ENCODE measurements around the gene TPO. TPM values are rescaled to one million over a fixed set of nuclear protein-coding genes. Genes with fewer than 3 reads are reported as not detected.
"Not testable (repeated sequence)": the region's sequence is repeated elsewhere in the genome, so short reads cannot be mapped to it uniquely, and the experiment has no call there.

Gene TPO
- total RNA-seq, 1 donor = 0.21 TPM

DNA sequence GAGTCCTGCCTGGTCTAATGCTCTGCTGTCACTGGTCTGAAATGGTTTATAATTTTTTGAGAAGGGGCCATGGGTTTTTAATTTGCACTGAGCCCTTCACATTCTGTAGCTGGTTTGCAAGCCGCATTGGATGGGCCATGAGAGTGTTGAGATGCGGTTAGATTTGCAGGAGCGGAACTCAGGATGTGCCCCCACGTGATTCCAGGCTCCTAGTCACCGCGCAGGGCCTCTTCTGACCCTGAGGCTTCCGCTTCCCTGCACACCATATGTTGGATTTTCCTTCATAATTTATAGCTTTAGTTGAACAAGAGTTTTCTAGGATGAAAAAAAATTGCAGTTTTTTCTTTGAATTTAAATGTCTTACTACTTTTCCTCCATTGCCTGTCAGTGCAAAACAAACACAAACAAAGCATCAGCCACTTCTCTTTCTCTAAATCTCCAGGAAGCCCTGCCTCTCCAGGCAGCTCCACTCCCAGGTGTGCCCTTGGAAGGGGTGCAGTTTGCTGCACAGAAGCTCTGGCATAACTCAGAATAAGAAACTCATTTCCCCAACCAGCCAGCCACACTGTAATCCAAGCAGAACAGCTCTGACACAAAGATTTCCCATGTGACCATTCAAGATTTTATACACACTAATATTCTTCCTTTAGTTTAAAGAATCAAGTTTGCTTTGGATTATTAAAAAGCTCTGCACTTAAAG lies 18.4 kb upstream of the TPO start:
- Histone ChIP-seq H3K4me1 (ENCODE audit: insufficient read depth, low read length) (peaks cover 15% of the 10 kb centered on the region), H3K4me3 (ENCODE audit: low read length) (no peak overlapping the region), H3K9me3 (ENCODE audit: low read depth, low read length) (no peaks in the 10 kb centered on the region), H3K27me3 (ENCODE audit: insufficient read depth, low read length) (no peaks in the 10 kb centered on the region)

GRCh38 chr2:1397350-1397749 lies 15.9 kb upstream of the TPO start:
- no peak overlapping the region for H3K4me3 ChIP-seq (ENCODE audit: low read length)

GRCh38 chr2:1398191-1398590 lies 15.1 kb upstream of the TPO start:
- no peak overlapping the region for H3K4me3 ChIP-seq (ENCODE audit: low read length)
- H3K4me1 ChIP-seq (ENCODE audit: insufficient read depth, low read length) = peaks cover 15% of the 10 kb centered on the region
- no peaks in the 10 kb centered on the region for H3K9me3 ChIP-seq (ENCODE audit: low read depth, low read length)
- no peaks in the 10 kb centered on the region for H3K27me3 ChIP-seq (ENCODE audit: insufficient read depth, low read length)

More at GRCh38 chr2:1397350-1397749, 15.9 kb upstream of the TPO start:
- peaks cover 15% of the 10 kb centered on the region for H3K4me1 ChIP-seq (ENCODE audit: insufficient read depth, low read length)
- H3K27me3 ChIP-seq (ENCODE audit: insufficient read depth, low read length) = no peaks in the 10 kb centered on the region
- H3K9me3 ChIP-seq (ENCODE audit: low read depth, low read length) = no peaks in the 10 kb centered on the region

DNA sequence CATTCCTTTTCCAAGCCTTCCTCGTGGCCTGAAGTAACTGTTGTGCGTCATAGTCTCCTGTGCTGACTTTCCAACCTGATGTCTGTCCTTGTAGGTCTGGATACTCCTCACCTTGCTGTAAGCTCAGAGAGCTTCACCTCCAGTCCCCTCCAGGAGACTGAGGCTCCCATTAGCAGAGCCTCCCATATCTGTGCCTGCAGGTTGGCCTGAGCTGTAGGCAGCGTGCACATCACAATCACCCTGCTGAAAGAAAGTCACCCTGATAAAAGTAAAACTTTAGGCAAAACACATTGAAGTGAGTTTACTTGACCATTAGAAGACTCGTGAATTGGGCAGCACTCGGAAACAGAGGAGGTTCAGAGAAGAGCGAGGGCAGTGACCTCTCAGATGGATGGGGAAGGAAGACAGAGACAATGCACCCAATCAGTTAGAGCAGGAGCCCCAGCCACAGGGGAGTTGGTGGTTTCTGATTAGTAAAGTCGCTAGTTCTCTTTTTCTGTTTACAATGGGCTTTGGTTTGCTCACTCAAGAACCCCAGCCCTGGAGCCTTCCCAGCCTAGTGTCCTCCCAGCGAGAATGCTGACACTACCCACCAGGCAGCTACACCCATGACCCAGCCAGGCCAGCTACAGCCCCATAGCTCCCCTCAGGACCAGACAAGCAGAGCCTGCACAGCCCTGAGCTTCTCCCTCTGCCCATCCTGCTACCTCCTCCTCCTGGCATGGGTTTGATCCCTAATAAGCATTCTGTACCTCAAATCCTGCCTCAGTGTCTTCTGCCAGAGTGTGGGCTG lies 12.1 kb upstream of the TPO start:
- Histone ChIP-seq H3K9me3 (ENCODE audit: low read depth, low read length) (no peaks in the 10 kb centered on the region), H3K4me3 (ENCODE audit: low read length) (no peak overlapping the region), H3K27me3 (ENCODE audit: insufficient read depth, low read length) (no peaks in the 10 kb centered on the region), H3K4me1 (ENCODE audit: insufficient read depth, low read length) (peaks cover 15% of the 10 kb centered on the region)

- Histone ChIP-seq H3K4me1 (ENCODE audit: insufficient read depth, low read length) (peaks cover 15% of the 10 kb centered on the region), H3K4me3 (ENCODE audit: low read length) (no peak overlapping the region), H3K27me3 (ENCODE audit: insufficient read depth, low read length) (no peaks in the 10 kb centered on the region), H3K9me3 (ENCODE audit: low read depth, low read length) (no peaks in the 10 kb centered on the region)
These were observed 11.2 kb upstream of the TPO start for GRCh38 chr2:1402064-1402463.

GRCh38 chr2:1403565-1403964 lies 9.7 kb upstream of the TPO start:
- Histone ChIP-seq H3K4me1 (ENCODE audit: insufficient read depth, low read length) (peaks cover 13% of the 10 kb centered on the region), H3K9me3 (ENCODE audit: low read depth, low read length) (no peaks in the 10 kb centered on the region), H3K4me3 (ENCODE audit: low read length) (no peak overlapping the region), H3K27me3 (ENCODE audit: insufficient read depth, low read length) (no peaks in the 10 kb centered on the region)

DNA sequence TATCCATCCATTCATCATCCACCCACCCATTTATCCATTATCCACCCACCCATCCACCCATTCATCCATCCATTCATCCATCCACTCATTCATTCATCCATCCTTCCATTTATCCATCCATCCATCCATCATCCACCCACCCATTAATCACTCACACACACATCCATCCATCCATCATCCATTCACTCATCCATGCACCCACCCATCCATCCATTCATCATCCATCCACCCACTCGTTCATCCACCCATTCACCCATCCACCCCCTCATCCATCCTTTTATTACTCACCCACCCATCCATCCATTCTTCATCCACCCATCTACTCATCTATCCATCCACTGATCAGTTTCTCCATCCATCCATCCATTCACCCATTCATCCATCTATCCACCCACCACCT lies 8.1 kb upstream of the TPO start:
- Histone ChIP-seq H3K9me3 (ENCODE audit: low read depth, low read length) (no peaks in the 10 kb centered on the region), H3K4me1 (ENCODE audit: insufficient read depth, low read length) (no peaks in the 10 kb centered on the region), H3K27me3 (ENCODE audit: insufficient read depth, low read length) (no peaks in the 10 kb centered on the region)

GRCh38 chr2:1405967-1406366 lies 7.3 kb upstream of the TPO start:
- Histone ChIP-seq H3K4me3 (ENCODE audit: low read length) (no peak overlapping the region), H3K9me3 (ENCODE audit: low read depth, low read length) (no peaks in the 10 kb centered on the region), H3K4me1 (ENCODE audit: insufficient read depth, low read length) (no peaks in the 10 kb centered on the region), H3K27me3 (ENCODE audit: insufficient read depth, low read length) (no peaks in the 10 kb centered on the region)

More for the DNA sequence above, 8.1 kb upstream of the TPO start:
- no peak overlapping the region for H3K4me3 ChIP-seq (ENCODE audit: low read length)

DNA sequence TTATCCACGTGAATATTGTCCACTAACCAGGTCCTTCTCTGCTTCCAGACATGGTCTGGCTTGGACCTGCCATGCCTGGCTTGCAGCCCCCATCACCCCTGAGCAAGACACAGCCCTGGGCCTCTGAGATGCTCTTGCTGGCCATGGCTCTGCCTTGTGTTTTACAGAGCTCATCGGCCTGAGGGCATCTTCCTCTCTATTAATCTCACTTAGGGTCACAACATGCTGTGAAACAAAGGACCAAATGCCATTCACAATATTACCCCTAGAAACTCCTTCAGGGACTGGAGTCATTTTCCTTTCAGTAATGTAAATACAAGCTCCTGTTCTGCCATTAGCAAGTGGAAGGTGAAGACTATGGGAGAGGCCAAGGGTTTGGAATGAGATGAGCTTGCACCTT lies 6.8 kb upstream of the TPO start:
- Histone ChIP-seq H3K9me3 (ENCODE audit: low read depth, low read length) (no peaks in the 10 kb centered on the region), H3K27me3 (ENCODE audit: insufficient read depth, low read length) (no peaks in the 10 kb centered on the region), H3K4me1 (ENCODE audit: insufficient read depth, low read length) (no peaks in the 10 kb centered on the region), H3K4me3 (ENCODE audit: low read length) (no peak overlapping the region)

DNA sequence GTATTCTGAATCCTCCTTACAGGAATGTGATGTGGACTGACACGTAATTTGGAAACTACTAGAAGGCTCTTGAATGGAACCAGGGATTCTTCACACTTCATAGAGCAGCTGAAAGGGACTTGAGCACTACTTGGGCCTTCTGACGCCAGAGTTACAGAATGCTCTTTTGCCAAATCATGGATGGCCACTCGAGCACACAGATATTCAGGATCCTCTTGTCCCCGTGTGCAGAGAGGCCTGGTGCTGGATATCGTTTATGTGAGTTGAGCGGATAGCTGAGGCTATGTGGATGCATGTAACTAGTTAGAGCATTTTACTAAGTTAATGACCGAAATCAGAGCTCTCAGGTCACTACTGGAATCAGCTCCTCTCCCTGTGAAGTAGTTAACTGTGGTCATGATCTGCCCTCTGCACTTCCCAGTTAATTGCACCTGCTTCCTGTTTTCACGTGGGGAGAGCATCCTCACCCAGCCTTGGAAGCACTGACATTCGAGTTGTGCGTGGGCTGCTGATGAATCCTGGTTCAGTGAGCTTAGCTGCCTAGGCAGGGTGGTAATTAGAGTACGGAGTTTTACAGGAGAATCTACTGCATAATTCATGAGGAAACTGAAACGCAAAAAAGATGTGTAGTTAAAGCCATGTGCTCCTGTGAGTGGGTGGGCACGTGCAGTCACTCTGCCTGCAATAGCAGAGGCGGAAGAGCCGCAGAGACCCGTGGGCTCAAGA lies 5.2 kb upstream of the TPO start:
- H3K4me1 ChIP-seq (ENCODE audit: insufficient read depth, low read length) = no peaks in the 10 kb centered on the region
- H3K9me3 ChIP-seq (ENCODE audit: low read depth, low read length) = no peaks in the 10 kb centered on the region
- no peak overlapping the region for H3K4me3 ChIP-seq (ENCODE audit: low read length)
- no peaks in the 10 kb centered on the region for H3K27me3 ChIP-seq (ENCODE audit: insufficient read depth, low read length)

GRCh38 chr2:1414121-1414520 lies 858 bp downstream of the TPO start:
- H3K27me3 ChIP-seq (ENCODE audit: insufficient read depth, low read length) = no peaks in the 10 kb centered on the region
- H3K9me3 ChIP-seq (ENCODE audit: low read depth, low read length) = no peaks in the 10 kb centered on the region
- H3K4me1 ChIP-seq (ENCODE audit: insufficient read depth, low read length) = no peaks in the 10 kb centered on the region
- H3K4me3 ChIP-seq (ENCODE audit: low read length) = no peak overlapping the region

DNA sequence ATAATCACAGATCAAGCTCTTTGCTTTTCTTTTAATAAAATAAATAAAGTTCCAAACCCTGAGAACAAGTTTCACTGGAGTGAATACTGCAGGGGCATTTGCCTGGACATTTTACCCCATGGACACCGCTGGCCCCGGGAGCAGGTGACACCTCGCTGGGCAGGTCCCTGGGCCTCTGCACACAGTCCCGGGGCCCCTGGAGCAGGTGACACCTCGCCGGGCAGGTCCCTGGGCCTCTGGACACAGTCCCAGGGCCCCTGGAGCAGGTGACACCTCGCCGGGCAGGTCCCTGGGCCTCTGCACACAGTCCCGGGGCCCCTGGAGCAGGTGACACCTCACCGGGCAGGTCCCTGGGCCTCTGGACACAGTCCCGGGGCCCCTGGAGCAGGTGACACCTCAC lies 1.6 kb downstream of the TPO start:
- not testable (repeated sequence) for H3K4me1 ChIP-seq (ENCODE audit: insufficient read depth, low read length); H3K27me3 ChIP-seq (ENCODE audit: insufficient read depth, low read length); H3K9me3 ChIP-seq (ENCODE audit: low read depth, low read length); H3K4me3 ChIP-seq (ENCODE audit: low read length)

GRCh38 chr2:1415501-1415900 lies 2.2 kb downstream of the TPO start:
- Histone ChIP-seq H3K9me3 (ENCODE audit: low read depth, low read length) (no peaks in the 10 kb centered on the region), H3K4me3 (ENCODE audit: low read length) (no peak overlapping the region), H3K27me3 (ENCODE audit: insufficient read depth, low read length) (no peaks in the 10 kb centered on the region), H3K4me1 (ENCODE audit: insufficient read depth, low read length) (no peaks in the 10 kb centered on the region)

- no peaks in the 10 kb centered on the region for H3K4me1 ChIP-seq (ENCODE audit: insufficient read depth, low read length)
These were observed 5.3 kb downstream of the TPO start for GRCh38 chr2:1418566-1418965.

GRCh38 chr2:1420746-1421480 lies 7.7 kb downstream of the TPO start:
- no peaks in the 10 kb centered on the region for H3K4me1 ChIP-seq (ENCODE audit: insufficient read depth, low read length)
- H3K4me3 ChIP-seq (ENCODE audit: low read length) = no peak overlapping the region
- no peaks in the 10 kb centered on the region for H3K27me3 ChIP-seq (ENCODE audit: insufficient read depth, low read length)
- H3K9me3 ChIP-seq (ENCODE audit: low read depth, low read length) = no peaks in the 10 kb centered on the region

More at GRCh38 chr2:1418566-1418965, 5.3 kb downstream of the TPO start:
- H3K4me3 ChIP-seq (ENCODE audit: low read length) = no peak overlapping the region
- H3K27me3 ChIP-seq (ENCODE audit: insufficient read depth, low read length) = no peaks in the 10 kb centered on the region
- H3K9me3 ChIP-seq (ENCODE audit: low read depth, low read length) = no peaks in the 10 kb centered on the region

Measured in mononuclear cell (primary cell).